Daoy (cell line): ENCODE measurements around the gene NCK1. TPM values are rescaled to one million over a fixed set of nuclear protein-coding genes. Genes with fewer than 3 reads are reported as not detected.
"Not testable (repeated sequence)": the region's sequence is repeated elsewhere in the genome, so short reads cannot be mapped to it uniquely, and the experiment has no call there.

Source experiments
- DNase-seq: peaks from one replicate; pipeline ENCODE4 v3.0.0-alpha.2; 2015; ENCODE audit warnings: low read depth
- total RNA-seq: library from RNA; depleted of rRNA; stranded (reverse); fragments of >200 nt; shearing (Covaris generic); gene quantifications from 2 replicates; pipeline ENCODE4 v1.2.3, GENCODE V29; 2014

NCK1 gene
- total RNA-seq, 1 experiment from 2014 or later: 26.6 TPM

GRCh38 chr3:136946978-136947377 is 85.0 kb downstream of the NCK1 start:
- no peak for DNase-seq

GRCh38 chr3:136947477-136947876 is 85.5 kb downstream of the NCK1 start:
- DNase-seq: no peak

GRCh38 chr3:136949146-136949545 is 87.1 kb downstream of the NCK1 start:
- no peak for DNase-seq

- DNase-seq: no peak
Observed at GRCh38 chr3:136949708-136950107, 87.7 kb downstream of the NCK1 start.

- no peak for DNase-seq
Observed at GRCh38 chr3:136950623-136951022, 88.6 kb downstream of the NCK1 start.

- DNase-seq: no peak
Observed at GRCh38 chr3:136952292-136952691, 90.3 kb downstream of the NCK1 start.

- no peak for DNase-seq
Observed at GRCh38 chr3:136954251-136954650, 92.2 kb downstream of the NCK1 start.

- DNase-seq: no peak
Observed at GRCh38 chr3:136954980-136955780, 93.2 kb downstream of the NCK1 start.

- DNase-seq: no peak
Observed at GRCh38 chr3:136955813-136956212, 93.8 kb downstream of the NCK1 start.

- DNase-seq: no peak
Observed at GRCh38 chr3:136956971-136957370, 95.0 kb downstream of the NCK1 start.

GRCh38 chr3:136957751-136958288 is 95.8 kb downstream of the NCK1 start, which contains the start of gene IL20RB:
Gene IL20RB (plus strand): TSS chr3:136957983. CDS start chr3:136958114, 131 bp downstream.
- DNase-seq: peak; percentile 9

- no peak for DNase-seq
Observed at GRCh38 chr3:136958939-136959338, 96.9 kb downstream of the NCK1 start.

- no peak for DNase-seq
Observed at GRCh38 chr3:136959599-136959998, 97.6 kb downstream of the NCK1 start.

- peak; percentile 37 for DNase-seq
Observed at GRCh38 chr3:136960838-136961836, 99.1 kb downstream of the NCK1 start.

GRCh38 chr3:136962927-136963326 is 100.9 kb downstream of the NCK1 start:
- no peak for DNase-seq

GRCh38 chr3:136969539-136969938 is 107.5 kb downstream of the NCK1 start:
- not testable (repeated sequence) for DNase-seq

GRCh38 chr3:136973352-136973751 is 111.3 kb downstream of the NCK1 start:
- DNase-seq: no peak

GRCh38 chr3:136974670-136975069 is 112.7 kb downstream of the NCK1 start:
- no peak for DNase-seq

- no peak for DNase-seq
Observed at GRCh38 chr3:136979204-136979603, 117.2 kb downstream of the NCK1 start.

GRCh38 chr3:136979684-136980083 is 117.7 kb downstream of the NCK1 start:
- DNase-seq: no peak

GRCh38 chr3:136982033-136982432 is 120.0 kb downstream of the NCK1 start:
- no peak for DNase-seq

GRCh38 chr3:136982520-136983138 is 120.6 kb downstream of the NCK1 start:
- no peak for DNase-seq
